ENCODE measurements around the gene PNPLA7. TPM values are rescaled to one million over a fixed set of nuclear protein-coding genes. Genes with fewer than 3 reads are reported as not detected.

The PNPLA7 gene
- total RNA-seq, 1 donor from 2014 or later, result 9.0 TPM

- no peak for TF ChIP-seq CTCF (IDR thresholded peaks at IDR 0.05; ENCODE audit: borderline replicate concordance)
- H3K4me3 ChIP-seq, result no peak overlapping the region
- no peaks in the 10 kb centered on the region for H3K9me3 ChIP-seq (replicated peaks)
- DNase-seq, result no peak
- peaks cover 3% of the 10 kb centered on the region for H3K36me3 ChIP-seq
- H3K27ac ChIP-seq (replicated peaks), result no peak overlapping the region
- peaks cover 24% of the 10 kb centered on the region for H3K4me1 ChIP-seq
- H3K27me3 ChIP-seq (ENCODE audit: low read depth), result no peaks in the 10 kb centered on the region
- intact Hi-C loops (cut with micrococcal nuclease), result no loop called here
Measured at GRCh38 chr9:137462396-137462985, 87.7 kb downstream of the PNPLA7 start.

GRCh38 chr9:137461663-137462395, 88.4 kb downstream of the PNPLA7 start:
- H3K27ac ChIP-seq (replicated peaks), result no peak overlapping the region
- peaks cover 7% of the 10 kb centered on the region for H3K36me3 ChIP-seq
- no peaks in the 10 kb centered on the region for H3K27me3 ChIP-seq (ENCODE audit: low read depth)
- DNase-seq, result no peak
- no peaks in the 10 kb centered on the region for H3K9me3 ChIP-seq (replicated peaks)
- intact Hi-C loops (cut with micrococcal nuclease), result no loop called here
- H3K4me3 ChIP-seq, result no peak overlapping the region
- peaks cover 24% of the 10 kb centered on the region for H3K4me1 ChIP-seq
- TF ChIP-seq CTCF (IDR thresholded peaks at IDR 0.05; ENCODE audit: borderline replicate concordance), result no peak

- no peak for DNase-seq
- TF ChIP-seq CTCF (IDR thresholded peaks at IDR 0.05; ENCODE audit: borderline replicate concordance), result no peak
- Histone ChIP-seq H3K4me3 (no peak overlapping the region), H3K27me3 (ENCODE audit: low read depth) (no peaks in the 10 kb centered on the region), H3K36me3 (peaks cover 7% of the 10 kb centered on the region), H3K9me3 (replicated peaks) (no peaks in the 10 kb centered on the region), H3K4me1 (peaks cover 24% of the 10 kb centered on the region), H3K27ac (replicated peaks) (no peak overlapping the region)
- intact Hi-C loops (cut with micrococcal nuclease), result no loop called here
Measured at GRCh38 chr9:137461316-137461662, 88.9 kb downstream of the PNPLA7 start.

DNA sequence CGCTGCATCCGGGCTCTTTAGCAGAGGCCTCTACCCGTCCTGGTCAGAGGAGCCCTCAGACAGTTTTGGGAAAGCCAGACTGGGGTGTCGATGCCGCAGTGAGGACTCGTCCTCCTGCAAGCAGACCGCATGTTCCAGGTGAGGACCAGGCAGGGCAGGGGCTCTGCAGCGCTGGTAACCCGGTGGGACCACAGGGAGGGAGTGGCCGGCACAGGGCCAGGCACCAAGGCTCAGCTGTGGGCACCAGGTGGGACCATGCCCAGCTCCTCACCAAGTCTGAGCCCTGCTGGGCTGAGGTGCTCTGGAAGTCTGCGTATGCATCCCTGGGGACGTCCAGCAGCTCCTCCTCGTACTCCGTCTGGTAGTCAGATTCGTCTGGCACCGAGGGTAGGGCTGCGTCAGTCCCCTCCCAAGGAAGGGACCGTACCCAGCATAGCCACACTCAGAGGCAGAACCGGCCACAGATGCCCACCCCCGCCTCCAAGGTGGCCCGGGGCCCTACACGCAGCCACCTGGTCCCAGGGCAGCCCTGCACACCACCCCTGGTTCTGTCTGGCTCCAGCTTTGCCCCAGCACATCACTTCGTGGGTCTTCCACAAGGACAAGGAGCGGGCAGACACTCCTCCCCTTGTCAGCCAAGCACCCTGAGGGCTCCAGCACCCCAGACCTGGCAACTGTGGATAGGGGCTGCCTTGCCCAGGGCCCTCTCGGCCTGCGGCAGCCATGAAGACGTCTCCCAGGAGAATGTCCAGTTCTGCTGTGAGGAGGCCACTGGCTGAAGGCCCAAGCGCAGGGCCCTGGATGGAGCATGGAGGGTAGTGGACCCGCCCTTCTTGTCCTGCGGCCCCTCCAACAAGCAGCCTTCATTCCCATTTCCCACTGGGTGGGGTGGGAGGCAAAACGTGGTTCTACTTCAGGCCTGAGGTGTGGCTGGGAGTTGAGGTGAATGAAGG, 89.6 kb downstream of the PNPLA7 start:
- Histone ChIP-seq H3K27me3 (ENCODE audit: low read depth) (no peaks in the 10 kb centered on the region), H3K27ac (replicated peaks) (no peak overlapping the region), H3K36me3 (peaks cover 7% of the 10 kb centered on the region), H3K9me3 (replicated peaks) (no peaks in the 10 kb centered on the region), H3K4me1 (peaks cover 24% of the 10 kb centered on the region), H3K4me3 (no peak overlapping the region)
- intact Hi-C loops (cut with micrococcal nuclease), result no loop called here
- TF ChIP-seq CTCF (IDR thresholded peaks at IDR 0.05; ENCODE audit: borderline replicate concordance), result no peak
- DNase-seq, result no peak

- no peaks in the 10 kb centered on the region for H3K9me3 ChIP-seq (replicated peaks)
- no peak for DNase-seq
- H3K36me3 ChIP-seq, result peaks cover 7% of the 10 kb centered on the region
- peaks cover 32% of the 10 kb centered on the region for H3K4me1 ChIP-seq
- H3K27me3 ChIP-seq (ENCODE audit: low read depth), result no peaks in the 10 kb centered on the region
- peak overlapping the region; percentile 81 for H3K4me3 ChIP-seq
- intact Hi-C loops (cut with micrococcal nuclease), result no loop called here
- TF ChIP-seq CTCF (IDR thresholded peaks at IDR 0.05; ENCODE audit: borderline replicate concordance), result no peak
- peak overlapping the region; percentile 82 for H3K27ac ChIP-seq (replicated peaks)
Measured at GRCh38 chr9:137459601-137460362, 90.4 kb downstream of the PNPLA7 start.
